Measurements from ENCODE around the gene ZNF619. TPM values are rescaled to one million over a fixed set of nuclear protein-coding genes. Genes with fewer than 3 reads are reported as not detected.

ZNF619 gene
- total and polyA plus RNA-seq, 9 of the 15 experiments (the other 6 are each of a cell fraction or from before 2014, with no cell fraction given), result 1.3 to 9.1 (median 6.3) TPM

DNA sequence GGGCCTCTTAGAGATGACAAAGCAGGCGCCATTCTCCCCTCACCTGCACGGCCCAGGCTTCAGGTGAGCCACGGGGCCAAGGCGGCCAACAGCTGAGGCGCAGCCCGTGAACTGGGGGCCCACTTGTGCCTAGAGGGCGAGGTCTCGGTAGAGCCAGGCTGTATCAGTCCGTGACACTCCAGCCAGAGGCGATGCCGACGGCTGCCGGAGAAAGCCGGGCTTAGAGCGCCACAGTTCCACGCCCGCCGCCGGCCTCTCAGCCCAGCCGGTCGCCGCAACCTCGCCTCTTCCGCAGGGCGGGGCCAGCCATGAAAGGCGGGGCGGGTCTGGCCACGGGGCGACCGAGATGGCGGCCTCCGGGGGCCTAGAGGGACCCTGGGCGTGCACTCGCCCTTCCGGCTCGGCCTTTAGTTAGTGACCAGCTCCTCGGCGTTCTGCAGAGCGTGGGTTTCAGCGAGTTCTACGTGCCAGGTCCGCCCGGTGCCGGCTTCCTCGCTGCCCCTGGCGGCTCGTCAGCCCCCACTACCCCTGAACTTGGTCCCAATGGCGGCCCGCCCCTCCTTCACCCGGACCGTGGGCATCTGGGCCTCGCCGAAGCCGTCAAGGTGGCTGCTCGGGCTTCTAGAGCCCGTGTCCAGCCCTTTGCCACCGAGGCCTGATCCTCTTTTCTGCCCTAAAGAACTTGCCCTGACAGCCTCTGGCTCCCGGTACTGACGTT lies 47.8 kb downstream of the ZNF619 start, which contains the start of gene ZNF621 (continued):
- no peak for TF ChIP-seq NR2C1 (IDR thresholded peaks at IDR 0.05)
- no peak; the same call in 1 of the 2 replicates for TF ChIP-seq NR2C1 (tag; IDR thresholded peaks at IDR 0.05)
- TF ChIP-seq CREBBP (IDR thresholded peaks at IDR 0.05; ENCODE audit: low read depth, low read length), result no peak
- TF ChIP-seq TCF3 (CRISPR knock-in tag; IDR thresholded peaks at IDR 0.05), result peak; percentile 16; the same call in 1 of the 2 replicates
- peak; percentile 97 for TF ChIP-seq ELF1 (tag; IDR thresholded peaks at IDR 0.05)
- TF ChIP-seq, protein P1, sequence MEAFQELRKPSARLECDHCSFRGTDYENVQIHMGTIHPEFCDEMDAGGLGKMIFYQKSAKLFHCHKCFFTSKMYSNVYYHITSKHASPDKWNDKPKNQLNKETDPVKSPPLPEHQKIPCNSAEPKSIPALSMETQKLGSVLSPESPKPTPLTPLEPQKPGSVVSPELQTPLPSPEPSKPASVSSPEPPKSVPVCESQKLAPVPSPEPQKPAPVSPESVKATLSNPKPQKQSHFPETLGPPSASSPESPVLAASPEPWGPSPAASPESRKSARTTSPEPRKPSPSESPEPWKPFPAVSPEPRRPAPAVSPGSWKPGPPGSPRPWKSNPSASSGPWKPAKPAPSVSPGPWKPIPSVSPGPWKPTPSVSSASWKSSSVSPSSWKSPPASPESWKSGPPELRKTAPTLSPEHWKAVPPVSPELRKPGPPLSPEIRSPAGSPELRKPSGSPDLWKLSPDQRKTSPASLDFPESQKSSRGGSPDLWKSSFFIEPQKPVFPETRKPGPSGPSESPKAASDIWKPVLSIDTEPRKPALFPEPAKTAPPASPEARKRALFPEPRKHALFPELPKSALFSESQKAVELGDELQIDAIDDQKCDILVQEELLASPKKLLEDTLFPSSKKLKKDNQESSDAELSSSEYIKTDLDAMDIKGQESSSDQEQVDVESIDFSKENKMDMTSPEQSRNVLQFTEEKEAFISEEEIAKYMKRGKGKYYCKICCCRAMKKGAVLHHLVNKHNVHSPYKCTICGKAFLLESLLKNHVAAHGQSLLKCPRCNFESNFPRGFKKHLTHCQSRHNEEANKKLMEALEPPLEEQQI (IDR thresholded peaks at IDR 0.05), result no peak
- TF ChIP-seq POLR2G (IDR thresholded peaks at IDR 0.05; ENCODE audit: low read depth, low read length), result peak; percentile 100
- TF ChIP-seq, protein P2, sequence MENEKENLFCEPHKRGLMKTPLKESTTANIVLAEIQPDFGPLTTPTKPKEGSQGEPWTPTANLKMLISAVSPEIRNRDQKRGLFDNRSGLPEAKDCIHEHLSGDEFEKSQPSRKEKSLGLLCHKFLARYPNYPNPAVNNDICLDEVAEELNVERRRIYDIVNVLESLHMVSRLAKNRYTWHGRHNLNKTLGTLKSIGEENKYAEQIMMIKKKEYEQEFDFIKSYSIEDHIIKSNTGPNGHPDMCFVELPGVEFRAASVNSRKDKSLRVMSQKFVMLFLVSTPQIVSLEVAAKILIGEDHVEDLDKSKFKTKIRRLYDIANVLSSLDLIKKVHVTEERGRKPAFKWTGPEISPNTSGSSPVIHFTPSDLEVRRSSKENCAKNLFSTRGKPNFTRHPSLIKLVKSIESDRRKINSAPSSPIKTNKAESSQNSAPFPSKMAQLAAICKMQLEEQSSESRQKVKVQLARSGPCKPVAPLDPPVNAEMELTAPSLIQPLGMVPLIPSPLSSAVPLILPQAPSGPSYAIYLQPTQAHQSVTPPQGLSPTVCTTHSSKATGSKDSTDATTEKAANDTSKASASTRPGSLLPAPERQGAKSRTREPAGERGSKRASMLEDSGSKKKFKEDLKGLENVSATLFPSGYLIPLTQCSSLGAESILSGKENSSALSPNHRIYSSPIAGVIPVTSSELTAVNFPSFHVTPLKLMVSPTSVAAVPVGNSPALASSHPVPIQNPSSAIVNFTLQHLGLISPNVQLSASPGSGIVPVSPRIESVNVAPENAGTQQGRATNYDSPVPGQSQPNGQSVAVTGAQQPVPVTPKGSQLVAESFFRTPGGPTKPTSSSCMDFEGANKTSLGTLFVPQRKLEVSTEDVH (IDR thresholded peaks at IDR 0.05; ENCODE audit: low read depth, partially characterized antibody), result no peak
- TF ChIP-seq, protein P3, sequence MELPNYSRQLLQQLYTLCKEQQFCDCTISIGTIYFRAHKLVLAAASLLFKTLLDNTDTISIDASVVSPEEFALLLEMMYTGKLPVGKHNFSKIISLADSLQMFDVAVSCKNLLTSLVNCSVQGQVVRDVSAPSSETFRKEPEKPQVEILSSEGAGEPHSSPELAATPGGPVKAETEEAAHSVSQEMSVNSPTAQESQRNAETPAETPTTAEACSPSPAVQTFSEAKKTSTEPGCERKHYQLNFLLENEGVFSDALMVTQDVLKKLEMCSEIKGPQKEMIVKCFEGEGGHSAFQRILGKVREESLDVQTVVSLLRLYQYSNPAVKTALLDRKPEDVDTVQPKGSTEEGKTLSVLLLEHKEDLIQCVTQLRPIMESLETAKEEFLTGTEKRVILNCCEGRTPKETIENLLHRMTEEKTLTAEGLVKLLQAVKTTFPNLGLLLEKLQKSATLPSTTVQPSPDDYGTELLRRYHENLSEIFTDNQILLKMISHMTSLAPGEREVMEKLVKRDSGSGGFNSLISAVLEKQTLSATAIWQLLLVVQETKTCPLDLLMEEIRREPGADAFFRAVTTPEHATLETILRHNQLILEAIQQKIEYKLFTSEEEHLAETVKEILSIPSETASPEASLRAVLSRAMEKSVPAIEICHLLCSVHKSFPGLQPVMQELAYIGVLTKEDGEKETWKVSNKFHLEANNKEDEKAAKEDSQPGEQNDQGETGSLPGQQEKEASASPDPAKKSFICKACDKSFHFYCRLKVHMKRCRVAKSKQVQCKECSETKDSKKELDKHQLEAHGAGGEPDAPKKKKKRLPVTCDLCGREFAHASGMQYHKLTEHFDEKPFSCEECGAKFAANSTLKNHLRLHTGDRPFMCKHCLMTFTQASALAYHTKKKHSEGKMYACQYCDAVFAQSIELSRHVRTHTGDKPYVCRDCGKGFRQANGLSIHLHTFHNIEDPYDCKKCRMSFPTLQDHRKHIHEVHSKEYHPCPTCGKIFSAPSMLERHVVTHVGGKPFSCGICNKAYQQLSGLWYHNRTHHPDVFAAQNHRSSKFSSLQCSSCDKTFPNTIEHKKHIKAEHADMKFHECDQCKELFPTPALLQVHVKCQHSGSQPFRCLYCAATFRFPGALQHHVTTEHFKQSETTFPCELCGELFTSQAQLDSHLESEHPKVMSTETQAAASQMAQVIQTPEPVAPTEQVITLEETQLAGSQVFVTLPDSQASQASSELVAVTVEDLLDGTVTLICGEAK (IDR thresholded peaks at IDR 0.05), result peak; percentile 80
- TF ChIP-seq, protein P3 (CRISPR knock-in tag; IDR thresholded peaks at IDR 0.05), result no peak
- no peak for TF ChIP-seq PHF21A (IDR thresholded peaks at IDR 0.05; ENCODE audit: borderline replicate concordance, low read depth)
- TF ChIP-seq ZNF174 (CRISPR knock-in tag; IDR thresholded peaks at IDR 0.05), result no peak
- peak; percentile 51; the same call in 1 of the 2 replicates for TF ChIP-seq JUND (IDR thresholded peaks at IDR 0.05; ENCODE audit: borderline replicate concordance, low read depth, low read length)
- no peak; the same call in 2 of the 3 replicates for TF ChIP-seq JUND (tag; IDR thresholded peaks at IDR 0.05; ENCODE audit: borderline replicate concordance, low read depth, low read length)

Data from K562 (cell line).